ENCODE data around the gene PGAP1.

GRCh38 chr2:196836440-196836839, 90.1 kb downstream of the PGAP1 start:
- TF ChIP-seq, protein P1, sequence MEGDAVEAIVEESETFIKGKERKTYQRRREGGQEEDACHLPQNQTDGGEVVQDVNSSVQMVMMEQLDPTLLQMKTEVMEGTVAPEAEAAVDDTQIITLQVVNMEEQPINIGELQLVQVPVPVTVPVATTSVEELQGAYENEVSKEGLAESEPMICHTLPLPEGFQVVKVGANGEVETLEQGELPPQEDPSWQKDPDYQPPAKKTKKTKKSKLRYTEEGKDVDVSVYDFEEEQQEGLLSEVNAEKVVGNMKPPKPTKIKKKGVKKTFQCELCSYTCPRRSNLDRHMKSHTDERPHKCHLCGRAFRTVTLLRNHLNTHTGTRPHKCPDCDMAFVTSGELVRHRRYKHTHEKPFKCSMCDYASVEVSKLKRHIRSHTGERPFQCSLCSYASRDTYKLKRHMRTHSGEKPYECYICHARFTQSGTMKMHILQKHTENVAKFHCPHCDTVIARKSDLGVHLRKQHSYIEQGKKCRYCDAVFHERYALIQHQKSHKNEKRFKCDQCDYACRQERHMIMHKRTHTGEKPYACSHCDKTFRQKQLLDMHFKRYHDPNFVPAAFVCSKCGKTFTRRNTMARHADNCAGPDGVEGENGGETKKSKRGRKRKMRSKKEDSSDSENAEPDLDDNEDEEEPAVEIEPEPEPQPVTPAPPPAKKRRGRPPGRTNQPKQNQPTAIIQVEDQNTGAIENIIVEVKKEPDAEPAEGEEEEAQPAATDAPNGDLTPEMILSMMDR (IDR thresholded peaks at IDR 0.05): no peak
- no peak for TF ChIP-seq CREM (CRISPR knock-in tag; IDR thresholded peaks at IDR 0.05)
- TF ChIP-seq FOXP1 (CRISPR knock-in tag; IDR thresholded peaks at IDR 0.05; ENCODE audit: borderline replicate concordance): no peak

All from WTC11 (cell line).